Measurements from ENCODE around the gene TMEM218.

The TMEM218 gene

GRCh38 chr11:125155100-125155444, 43.6 kb upstream of the TMEM218 start:
- TF ChIP-seq CTCF (IDR thresholded peaks at IDR 0.05; ENCODE audit: low read depth, low read length) = no peak
- Histone ChIP-seq H3K9me3 (ENCODE audit: severe bottlenecking) (no peaks in the 10 kb centered on the region), H3K27me3 (ENCODE audit: insufficient read depth, low read depth, severe bottlenecking) (no peaks in the 10 kb centered on the region), H3K36me3 (no peaks in the 10 kb centered on the region), H3K27ac (no peak overlapping the region), H3K4me3 (ENCODE audit: low read depth, low read length) (no peak overlapping the region)
- no peak for DNase-seq

GRCh38 chr11:125154378-125155099, 43.1 kb upstream of the TMEM218 start:
- no peak for TF ChIP-seq CTCF (IDR thresholded peaks at IDR 0.05; ENCODE audit: low read depth, low read length)
- H3K27me3 ChIP-seq (ENCODE audit: insufficient read depth, low read depth, severe bottlenecking) = no peaks in the 10 kb centered on the region
- H3K36me3 ChIP-seq = no peaks in the 10 kb centered on the region
- H3K4me3 ChIP-seq (ENCODE audit: low read depth, low read length) = no peak overlapping the region
- H3K27ac ChIP-seq = no peak overlapping the region
- DNase-seq = no peak
- H3K9me3 ChIP-seq (ENCODE audit: severe bottlenecking) = no peaks in the 10 kb centered on the region

- Histone ChIP-seq H3K4me3 (ENCODE audit: low read depth, low read length) (no peak overlapping the region), H3K27ac (no peak overlapping the region), H3K9me3 (ENCODE audit: severe bottlenecking) (no peaks in the 10 kb centered on the region), H3K27me3 (ENCODE audit: insufficient read depth, low read depth, severe bottlenecking) (no peaks in the 10 kb centered on the region), H3K36me3 (no peaks in the 10 kb centered on the region)
- no peak for DNase-seq
- TF ChIP-seq CTCF (IDR thresholded peaks at IDR 0.05; ENCODE audit: low read depth, low read length) = no peak
Observed at GRCh38 chr11:125153837-125154236, 42.4 kb upstream of the TMEM218 start.

GRCh38 chr11:125148743-125149142, 37.3 kb upstream of the TMEM218 start:
- Histone ChIP-seq H3K36me3 (no peaks in the 10 kb centered on the region), H3K27ac (no peak overlapping the region), H3K4me3 (ENCODE audit: low read depth, low read length) (no peak overlapping the region), H3K9me3 (ENCODE audit: severe bottlenecking) (no peaks in the 10 kb centered on the region), H3K27me3 (ENCODE audit: insufficient read depth, low read depth, severe bottlenecking) (no peaks in the 10 kb centered on the region)
- no peak for TF ChIP-seq CTCF (IDR thresholded peaks at IDR 0.05; ENCODE audit: low read depth, low read length)
- no peak for DNase-seq

GRCh38 chr11:125148011-125148410, 36.6 kb upstream of the TMEM218 start:
- H3K27ac ChIP-seq = no peak overlapping the region
- TF ChIP-seq CTCF (IDR thresholded peaks at IDR 0.05; ENCODE audit: low read depth, low read length) = no peak
- no peak overlapping the region for H3K4me3 ChIP-seq (ENCODE audit: low read depth, low read length)
- no peaks in the 10 kb centered on the region for H3K9me3 ChIP-seq (ENCODE audit: severe bottlenecking)
- no peak for DNase-seq
- H3K27me3 ChIP-seq (ENCODE audit: insufficient read depth, low read depth, severe bottlenecking) = no peaks in the 10 kb centered on the region
- no peaks in the 10 kb centered on the region for H3K36me3 ChIP-seq

- DNase-seq = no peak
- H3K36me3 ChIP-seq = no peaks in the 10 kb centered on the region
- H3K27ac ChIP-seq = no peak overlapping the region
- H3K27me3 ChIP-seq (ENCODE audit: insufficient read depth, low read depth, severe bottlenecking) = no peaks in the 10 kb centered on the region
- no peak overlapping the region for H3K4me3 ChIP-seq (ENCODE audit: low read depth, low read length)
- TF ChIP-seq CTCF (IDR thresholded peaks at IDR 0.05; ENCODE audit: low read depth, low read length) = no peak
- H3K9me3 ChIP-seq (ENCODE audit: severe bottlenecking) = no peaks in the 10 kb centered on the region
Observed at GRCh38 chr11:125147280-125147679, 35.9 kb upstream of the TMEM218 start.

Data from WERI-Rb-1 (cell line).